ENCODE data around the gene CD96. TPM values are rescaled to one million over a fixed set of nuclear protein-coding genes. Genes with fewer than 3 reads are reported as not detected.
"Not testable (repeated sequence)": the region's sequence is repeated elsewhere in the genome, so short reads cannot be mapped to it uniquely, and the experiment has no call there.

The CD96 gene
- total RNA-seq, 3 donors from 2014 or later = 4.1 to 6.6 (median 5.4) TPM

- Histone ChIP-seq H3K36me3 (ENCODE audit: low read depth) (no peaks in the 10 kb centered on the region), H3K4me3 (no peak overlapping the region), H3K9me3 (no peaks in the 10 kb centered on the region), H3K4me1 (ENCODE audit: low read depth) (no peaks in the 10 kb centered on the region)
- DNase-seq (no peak), ATAC-seq (no peak)
- TF ChIP-seq CTCF (IDR thresholded peaks at IDR 0.05) = no peak
- intact Hi-C loops (cut with DNase I, micrococcal nuclease) = no loop called here
Measured at GRCh38 chr3:111618945-111619344, 76.9 kb downstream of the CD96 start.

- H3K9me3 ChIP-seq = no peaks in the 10 kb centered on the region
- ATAC-seq = no peak
- H3K4me1 ChIP-seq (ENCODE audit: low read depth) = no peaks in the 10 kb centered on the region
- H3K4me3 ChIP-seq = no peak overlapping the region
- DNase-seq = no peak
- H3K36me3 ChIP-seq (ENCODE audit: low read depth) = no peaks in the 10 kb centered on the region
- no peak for TF ChIP-seq CTCF (IDR thresholded peaks at IDR 0.05)
- intact Hi-C loops (cut with DNase I, micrococcal nuclease) = no loop called here
Measured at GRCh38 chr3:111619833-111620232, 77.8 kb downstream of the CD96 start.

DNA sequence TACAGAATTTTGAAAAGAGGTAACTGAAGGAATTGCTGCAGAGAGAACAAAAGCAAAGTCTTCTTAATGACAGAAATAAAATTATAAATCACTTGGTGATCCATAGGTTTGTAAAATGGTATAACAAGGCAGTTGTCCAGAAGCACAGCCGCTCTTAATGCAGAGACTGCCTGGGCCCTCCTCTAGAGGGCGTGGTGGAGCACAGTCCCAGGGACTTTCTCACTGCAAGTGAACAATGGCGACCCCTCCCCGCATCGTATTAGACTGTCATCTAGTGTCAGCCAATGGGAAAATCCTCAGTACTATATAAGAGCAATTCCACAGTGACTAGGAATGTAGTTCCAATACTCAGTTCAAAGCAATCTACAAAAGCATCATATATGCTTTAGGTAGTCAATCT lies 79.5 kb downstream of the CD96 start:
- intact Hi-C loops (cut with DNase I, micrococcal nuclease) = no loop called here
- ATAC-seq = no peak

GRCh38 chr3:111627092-111627491 lies 85.1 kb downstream of the CD96 start:
- TF ChIP-seq CTCF (IDR thresholded peaks at IDR 0.05) = no peak
- no peak for ATAC-seq
- Histone ChIP-seq H3K4me1 (ENCODE audit: low read depth) (no peaks in the 10 kb centered on the region), H3K4me3 (no peak overlapping the region), H3K9me3 (peaks cover 12% of the 10 kb centered on the region), H3K36me3 (ENCODE audit: low read depth) (no peaks in the 10 kb centered on the region)
- DNase-seq = no peak
- intact Hi-C loops (cut with DNase I, micrococcal nuclease) = no loop called here

More for the DNA sequence above, 79.5 kb downstream of the CD96 start:
- Histone ChIP-seq H3K4me1 (ENCODE audit: low read depth) (no peaks in the 10 kb centered on the region), H3K36me3 (ENCODE audit: low read depth) (no peaks in the 10 kb centered on the region), H3K9me3 (no peaks in the 10 kb centered on the region), H3K4me3 (no peak overlapping the region)
- DNase-seq = no peak
- TF ChIP-seq CTCF (IDR thresholded peaks at IDR 0.05) = no peak

GRCh38 chr3:111629018-111629417 lies 87.0 kb downstream of the CD96 start:
- intact Hi-C loops (cut with DNase I, micrococcal nuclease); H3K4me3 ChIP-seq; H3K36me3 ChIP-seq (ENCODE audit: low read depth); DNase-seq; H3K4me1 ChIP-seq (ENCODE audit: low read depth); ATAC-seq: not testable (repeated sequence)
- H3K9me3 ChIP-seq = peaks cover 12% of the 10 kb centered on the region

- DNase-seq; H3K36me3 ChIP-seq (ENCODE audit: low read depth); ATAC-seq; intact Hi-C loops (cut with DNase I, micrococcal nuclease); H3K4me1 ChIP-seq (ENCODE audit: low read depth); H3K4me3 ChIP-seq: not testable (repeated sequence)
- peaks cover 12% of the 10 kb centered on the region for H3K9me3 ChIP-seq
Measured at GRCh38 chr3:111630638-111631037, 88.6 kb downstream of the CD96 start.

GRCh38 chr3:111635403-111635802 lies 93.4 kb downstream of the CD96 start:
- no peak for TF ChIP-seq CTCF (IDR thresholded peaks at IDR 0.05)
- no peak overlapping the region for H3K4me3 ChIP-seq
- intact Hi-C loops (cut with DNase I, micrococcal nuclease) = no loop called here
- H3K9me3 ChIP-seq = no peaks in the 10 kb centered on the region
- ATAC-seq = no peak
- DNase-seq = no peak
- no peaks in the 10 kb centered on the region for H3K4me1 ChIP-seq (ENCODE audit: low read depth)
- no peaks in the 10 kb centered on the region for H3K36me3 ChIP-seq (ENCODE audit: low read depth)
